Transverse colon (tissue), 4 donors: ENCODE data around the gene MYH10.

ENCODE experiments used
- CTCF ChIP-seq, 5 experiments: fragments of 200-600 bp in 3 of 5; fragments of 450-650 bp in 2 of 5; sonication (generic) in 3 of 5; IDR thresholded peaks; 1 replicate in 2 of 5; 2 replicates in 3 of 5; pipeline ENCODE4 v1.5.1; 2016 to 2017; ENCODE audit warnings: antibody characterized with exemption in 5 of 5, inconsistent platforms in 3 of 5, mild to moderate bottlenecking in 2 of 5, moderate library complexity in 1 of 5
- POLR2A ChIP-seq: fragments of 450-650 bp; IDR thresholded peaks from one replicate; pipeline ENCODE4 v1.6.1; 2016; ENCODE audit warnings: antibody characterized with exemption, mild to moderate bottlenecking, moderate library complexity
- POLR2AphosphoS5 ChIP-seq, 3 donors: sonication (generic); formaldehyde crosslinking; IDR thresholded peaks; one replicate each; pipeline ENCODE4 v1.6.1; 2016; ENCODE audit warnings: antibody characterized with exemption in 3 of 3

- TF ChIP-seq CTCF (IDR thresholded peaks at IDR 0.05) (no peak), POLR2A (no peak), POLR2AphosphoS5 (IDR thresholded peaks at IDR 0.05) (no peak)
Measured at GRCh38 chr17:8499614-8500013, 130.9 kb downstream of the MYH10 start.
